IPS DF 4.7 (cell line): Measurements from ENCODE around the gene LMO1.

ENCODE experiments used
- DNase-seq: peaks from one replicate; pipeline ENCODE4 v3.0.0-alpha.2; 2013; ENCODE audit warnings: low spot score; ENCODE audit errors: extremely low read depth

LMO1 gene

GRCh38 chr11:8288824-8289491, 25.3 kb upstream of the LMO1 start:
- DNase-seq, result no peak

- DNase-seq, result no peak
Observed at GRCh38 chr11:8288166-8288772, 24.6 kb upstream of the LMO1 start.

GRCh38 chr11:8287703-8288102, 24.0 kb upstream of the LMO1 start:
- no peak for DNase-seq

GRCh38 chr11:8287297-8287696, 23.6 kb upstream of the LMO1 start:
- no peak for DNase-seq

- DNase-seq, result no peak
Observed at GRCh38 chr11:8286886-8287285, 23.2 kb upstream of the LMO1 start.

GRCh38 chr11:8285796-8286195, 22.1 kb upstream of the LMO1 start:
- DNase-seq, result no peak

GRCh38 chr11:8285228-8285627, 21.6 kb upstream of the LMO1 start:
- DNase-seq, result no peak

- no peak for DNase-seq
Observed at GRCh38 chr11:8283465-8284230, 20.0 kb upstream of the LMO1 start.

GRCh38 chr11:8283100-8283464, 19.4 kb upstream of the LMO1 start:
- DNase-seq, result no peak

- no peak for DNase-seq
Observed at GRCh38 chr11:8282631-8283030, 19.0 kb upstream of the LMO1 start.

- no peak for DNase-seq
Observed at GRCh38 chr11:8281266-8281665, 17.6 kb upstream of the LMO1 start.

- no peak for DNase-seq
Observed at GRCh38 chr11:8277691-8278090, 14.0 kb upstream of the LMO1 start.

GRCh38 chr11:8276528-8276927, 12.8 kb upstream of the LMO1 start:
- DNase-seq, result no peak

- no peak for DNase-seq
Observed at GRCh38 chr11:8273287-8273686, 9.6 kb upstream of the LMO1 start.

GRCh38 chr11:8271106-8271886, 7.6 kb upstream of the LMO1 start:
- DNase-seq, result no peak

- no peak for DNase-seq
Observed at GRCh38 chr11:8269636-8270035, 6.0 kb upstream of the LMO1 start.

GRCh38 chr11:8268530-8269400, 5.1 kb upstream of the LMO1 start:
- no peak for DNase-seq

- no peak for DNase-seq
Observed at GRCh38 chr11:8267831-8268529, 4.3 kb upstream of the LMO1 start.

GRCh38 chr11:8267280-8267679, 3.6 kb upstream of the LMO1 start:
- no peak for DNase-seq
